SIG-M5 treated with dmso at 0.1 percent for 504 hours (cell line): ENCODE data around the gene GIPR.
"Not testable (repeated sequence)": the region's sequence is repeated elsewhere in the genome, so short reads cannot be mapped to it uniquely, and the experiment has no call there.

Experiments used
- DNase-seq: peaks from one replicate; lab custom pipeline; 2025; ENCODE audit not compliant: unreplicated experiment; lab: John Stamatoyannopoulos, UW

Gene GIPR

GRCh38 chr19:45691516-45692186 is 23.6 kb downstream of the GIPR start, which contains the start of gene SNRPD2:
TSS of gene SNRPD2 (minus strand) at chr19:45691953. CDS start at chr19:45691888, 65 bp downstream.
- peak; percentile 90 for DNase-seq

- peak; percentile 100 for DNase-seq
Observed at GRCh38 chr19:45692187-45693105, 24.4 kb downstream of the GIPR start, which contains the start of gene QPCTL. TSS of gene QPCTL (plus strand) at chr19:45692666. CDS start at chr19:45692704, 38 bp downstream.

- peak; percentile 68 for DNase-seq
Observed at GRCh38 chr19:45693106-45693788, 25.2 kb downstream of the GIPR start.

GRCh38 chr19:45701676-45702075 is 33.7 kb downstream of the GIPR start:
- no peak for DNase-seq

- no peak for DNase-seq
Observed at GRCh38 chr19:45705115-45705514, 37.1 kb downstream of the GIPR start.

- no peak for DNase-seq
Observed at GRCh38 chr19:45705710-45706415, 37.8 kb downstream of the GIPR start.

- DNase-seq = no peak
Observed at GRCh38 chr19:45710356-45711130, 42.5 kb downstream of the GIPR start.

- no peak for DNase-seq
Observed at GRCh38 chr19:45711851-45712698, 44.1 kb downstream of the GIPR start.

- DNase-seq = no peak
Observed at GRCh38 chr19:45712699-45713067, 44.7 kb downstream of the GIPR start.

GRCh38 chr19:45713141-45713540 is 45.1 kb downstream of the GIPR start:
- DNase-seq = no peak

GRCh38 chr19:45715139-45715538 is 47.1 kb downstream of the GIPR start:
- DNase-seq = no peak

- DNase-seq = no peak
Observed at GRCh38 chr19:45716359-45717130, 48.5 kb downstream of the GIPR start.

- DNase-seq = peak; percentile 98
Observed at GRCh38 chr19:45717131-45717982, 49.3 kb downstream of the GIPR start.

GRCh38 chr19:45717983-45718650 is 50.1 kb downstream of the GIPR start:
- DNase-seq = no peak

- DNase-seq = not testable (repeated sequence)
Observed at GRCh38 chr19:45720065-45720464, 52.0 kb downstream of the GIPR start.

GRCh38 chr19:45728683-45729082 is 60.7 kb downstream of the GIPR start:
- not testable (repeated sequence) for DNase-seq

GRCh38 chr19:45729800-45730290 is 61.8 kb downstream of the GIPR start:
- DNase-seq = no peak
